GM03348 (cell line): ENCODE results near the gene ADAMTS17.
"Not testable (repeated sequence)": the region's sequence is repeated elsewhere in the genome, so short reads cannot be mapped to it uniquely, and the experiment has no call there.

Experiments
- DNase-seq: peaks from one replicate; pipeline ENCODE4 v3.0.0; 2012; ENCODE audit warnings: low spot score

ADAMTS17 gene

DNA sequence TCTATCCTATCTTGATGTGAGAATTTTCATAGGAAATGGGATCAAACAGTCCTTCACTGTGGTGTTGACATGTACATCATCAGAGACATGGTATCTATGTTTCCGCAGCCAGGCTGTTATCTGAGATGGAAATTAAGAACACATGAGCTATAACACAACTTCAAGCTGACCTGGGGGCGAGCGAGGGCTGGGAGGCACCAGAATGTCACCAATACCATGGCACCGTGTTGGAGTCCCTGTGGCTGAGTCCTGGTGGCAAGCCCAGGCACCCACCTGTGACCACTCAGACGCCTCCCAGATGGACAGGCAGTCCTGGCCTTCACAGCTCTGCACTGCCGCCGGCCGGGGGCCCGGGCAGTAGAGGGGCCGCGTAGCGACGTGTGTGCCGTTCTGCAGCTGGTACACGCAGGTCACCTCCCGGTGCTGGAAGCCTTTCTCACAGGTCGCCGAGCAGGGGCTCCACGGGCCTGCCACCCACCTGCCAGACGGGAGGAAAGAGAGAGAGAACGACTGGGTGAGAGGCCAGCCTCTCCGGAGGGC, 344.6 kb downstream of the ADAMTS17 start:
- no peak for DNase-seq

DNA sequence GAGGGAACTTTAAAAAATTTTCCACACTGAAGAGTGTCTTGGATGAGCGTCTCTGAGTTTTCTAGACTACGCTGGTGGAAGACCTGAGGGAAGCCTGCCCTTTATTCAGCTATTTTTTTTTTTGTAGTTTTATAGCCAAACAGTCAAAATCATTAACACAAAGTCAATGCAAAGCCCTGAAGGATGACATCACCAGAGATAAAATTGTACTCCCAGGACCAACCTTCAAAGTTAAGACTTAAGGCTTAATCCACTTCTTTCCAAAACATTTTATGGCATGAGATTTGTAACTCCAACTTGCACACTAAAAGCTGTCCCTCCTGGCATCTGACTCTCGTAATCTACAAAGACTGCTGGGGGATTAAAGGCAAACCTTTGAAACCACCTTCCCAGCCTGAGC, 345.1 kb downstream of the ADAMTS17 start:
- no peak for DNase-seq

DNA sequence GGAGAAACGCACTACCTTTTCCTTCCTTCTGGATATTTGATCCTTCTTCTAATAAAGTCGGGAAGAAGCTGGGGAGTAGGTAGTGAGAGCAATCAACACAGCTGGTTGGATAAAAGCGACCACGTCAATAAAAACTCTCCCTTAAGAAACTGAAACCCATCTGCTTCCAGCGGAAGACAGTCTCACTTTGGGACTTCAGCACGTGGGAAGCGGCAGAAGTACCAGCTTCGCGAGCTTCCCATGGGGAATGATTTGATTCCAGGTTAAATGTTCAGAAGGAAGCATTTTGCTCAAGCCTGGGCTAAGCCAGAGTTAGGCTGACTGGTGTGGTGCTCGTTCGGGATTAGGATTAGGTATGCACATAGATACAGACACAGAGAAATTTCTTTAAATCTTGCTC, 346.2 kb downstream of the ADAMTS17 start:
- no peak for DNase-seq

DNA sequence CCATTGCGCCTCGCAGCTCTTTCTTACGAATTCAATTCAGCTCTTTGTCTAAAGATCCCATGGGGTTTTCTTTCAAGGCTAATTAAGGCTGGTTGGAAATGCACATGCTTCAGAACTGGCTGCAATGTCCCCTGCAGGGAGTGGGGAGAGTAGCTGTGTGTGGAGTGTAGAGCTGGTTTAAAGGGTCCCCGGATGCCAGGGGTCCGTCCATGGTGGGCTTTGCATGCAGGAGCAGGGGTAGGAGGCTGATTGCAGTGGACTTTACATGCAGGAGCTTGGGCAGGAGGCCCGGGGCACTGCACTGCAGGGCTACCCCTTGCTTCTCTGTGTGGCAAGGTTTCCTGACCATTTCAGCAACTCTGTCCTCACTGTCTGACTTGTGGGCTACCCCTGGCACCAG, 346.9 kb downstream of the ADAMTS17 start:
- DNase-seq: no peak

DNA sequence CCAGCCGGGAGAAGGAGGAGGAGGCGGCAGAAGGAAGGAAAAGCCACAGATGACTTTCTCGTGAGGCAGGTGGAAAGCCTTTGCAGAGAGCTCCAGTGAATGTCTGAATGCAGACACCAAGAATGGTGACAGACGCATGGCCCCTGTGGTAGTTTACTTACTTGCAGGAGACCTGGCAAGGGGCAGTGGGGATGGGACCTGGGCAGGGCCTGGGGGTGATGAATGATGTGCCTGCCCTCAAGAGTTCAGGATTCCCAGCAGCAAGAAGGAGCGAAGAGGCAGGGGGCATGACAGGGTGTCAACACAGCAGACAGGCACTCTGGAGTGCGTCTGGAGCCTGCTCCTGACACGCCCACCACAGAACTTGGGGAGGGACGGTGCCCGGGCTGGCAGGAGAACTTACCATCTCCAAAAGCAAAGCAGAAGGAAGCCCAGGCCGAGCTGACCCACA, 348.1 kb downstream of the ADAMTS17 start:
- DNase-seq: no peak

DNA sequence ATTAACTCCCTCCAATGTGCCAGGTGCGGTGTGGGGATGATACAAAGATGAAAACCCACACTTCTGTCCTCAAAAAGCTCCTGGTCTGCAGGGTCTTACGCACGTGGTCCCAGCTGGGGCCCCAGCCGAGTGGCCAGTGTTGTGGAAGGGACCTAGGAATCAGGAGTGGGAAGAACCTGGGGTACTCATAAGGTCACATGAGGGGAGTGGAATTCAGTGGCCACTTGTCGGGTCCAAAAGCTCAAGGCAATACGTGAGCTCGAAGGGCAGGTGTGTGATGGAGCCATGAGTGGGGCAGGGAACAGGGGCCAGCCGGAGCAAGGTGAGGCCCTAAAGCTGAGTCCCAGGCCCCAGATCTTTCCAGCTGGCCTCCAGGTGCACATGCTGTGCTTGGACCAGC, 348.5 kb downstream of the ADAMTS17 start:
- DNase-seq: no peak

DNA sequence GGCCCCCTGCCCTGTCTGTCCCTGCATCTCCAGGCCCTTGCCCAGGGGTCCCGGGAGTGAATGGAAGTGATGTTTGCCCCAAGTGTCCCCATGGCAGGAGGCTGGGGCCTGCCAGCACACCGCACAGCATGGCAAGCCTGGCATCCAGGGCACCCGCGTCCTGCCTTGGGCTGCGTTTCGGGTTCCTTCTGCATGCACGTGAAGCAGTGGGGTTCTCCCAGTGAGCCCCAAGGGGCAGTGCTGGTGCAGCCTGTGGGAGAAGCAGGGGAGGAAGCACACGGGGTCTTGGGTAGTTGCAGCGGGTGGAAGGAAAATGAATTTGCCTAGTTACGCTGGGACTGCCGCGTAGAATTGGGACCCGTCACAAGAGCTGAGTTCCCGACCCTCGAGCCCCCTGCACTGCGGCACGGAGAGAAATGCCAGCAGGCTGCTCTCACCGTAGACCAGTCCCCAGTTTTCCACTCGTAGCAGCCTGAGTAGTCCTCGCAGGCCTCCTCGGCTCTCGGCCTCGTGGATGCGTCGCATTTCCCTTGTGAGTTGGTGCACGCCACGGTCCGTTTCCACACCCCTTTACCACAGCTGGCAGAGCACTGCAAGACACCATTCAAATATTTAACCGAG, 349.1 kb downstream of the ADAMTS17 start:
- no peak for DNase-seq

DNA sequence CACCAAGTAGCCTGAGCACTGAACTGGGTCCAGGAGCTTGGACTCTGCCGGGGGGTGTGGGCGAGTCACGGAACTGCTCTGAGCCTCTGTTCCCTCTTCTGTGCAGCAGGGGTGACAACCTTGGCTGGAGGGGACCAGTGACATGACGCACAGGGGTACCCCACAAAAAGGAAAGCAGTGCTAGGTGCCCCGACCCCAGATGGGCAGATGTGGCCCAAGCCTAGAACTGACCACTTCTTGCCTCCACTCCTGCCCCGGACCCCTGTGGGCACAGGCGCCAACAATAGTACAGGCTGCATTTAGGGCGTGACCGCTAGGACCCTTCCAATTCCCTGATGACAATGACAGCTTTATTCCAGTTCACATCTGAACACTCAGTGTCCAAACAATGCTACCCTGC, 352.7 kb downstream of the ADAMTS17 start:
- no peak for DNase-seq

DNA sequence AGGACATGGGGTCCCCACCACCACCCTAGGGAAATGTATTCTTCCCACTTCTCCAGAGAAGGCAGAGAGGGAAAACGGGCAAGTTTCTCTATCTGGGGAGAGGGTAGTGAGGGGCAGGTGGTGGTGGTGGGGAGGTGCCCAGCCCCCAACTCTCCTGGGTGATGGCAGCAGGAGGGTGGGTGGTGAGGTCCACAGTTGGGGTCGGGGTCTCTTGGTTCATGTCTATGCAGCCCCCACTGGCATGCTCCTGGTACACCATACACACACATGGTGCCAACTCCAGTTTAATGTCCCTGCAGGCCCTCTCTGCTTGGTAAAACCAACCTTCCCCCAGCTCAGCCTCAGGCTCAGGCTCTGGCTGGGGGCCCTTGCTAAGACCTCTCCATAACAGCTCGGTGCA, 354.1 kb downstream of the ADAMTS17 start:
- no peak for DNase-seq

DNA sequence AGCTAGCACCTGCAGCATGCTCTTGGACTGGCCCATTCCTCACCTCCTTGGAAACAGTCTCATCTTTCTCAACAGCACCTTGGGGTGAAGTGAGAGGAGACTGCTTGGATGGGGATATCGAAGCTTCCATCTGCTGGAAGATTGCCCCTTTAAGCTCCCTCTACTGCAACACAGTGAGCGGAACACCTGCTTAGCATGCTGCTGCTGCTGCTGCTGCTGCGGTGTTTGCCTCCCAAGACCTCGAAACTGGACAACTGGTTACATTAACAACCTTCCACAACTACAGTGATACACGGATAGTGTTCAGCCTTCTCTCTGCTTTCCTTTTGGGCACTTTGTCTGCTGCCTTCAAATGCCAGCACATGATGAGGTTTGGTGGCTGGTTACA, 354.7 kb downstream of the ADAMTS17 start:
- no peak for DNase-seq

DNA sequence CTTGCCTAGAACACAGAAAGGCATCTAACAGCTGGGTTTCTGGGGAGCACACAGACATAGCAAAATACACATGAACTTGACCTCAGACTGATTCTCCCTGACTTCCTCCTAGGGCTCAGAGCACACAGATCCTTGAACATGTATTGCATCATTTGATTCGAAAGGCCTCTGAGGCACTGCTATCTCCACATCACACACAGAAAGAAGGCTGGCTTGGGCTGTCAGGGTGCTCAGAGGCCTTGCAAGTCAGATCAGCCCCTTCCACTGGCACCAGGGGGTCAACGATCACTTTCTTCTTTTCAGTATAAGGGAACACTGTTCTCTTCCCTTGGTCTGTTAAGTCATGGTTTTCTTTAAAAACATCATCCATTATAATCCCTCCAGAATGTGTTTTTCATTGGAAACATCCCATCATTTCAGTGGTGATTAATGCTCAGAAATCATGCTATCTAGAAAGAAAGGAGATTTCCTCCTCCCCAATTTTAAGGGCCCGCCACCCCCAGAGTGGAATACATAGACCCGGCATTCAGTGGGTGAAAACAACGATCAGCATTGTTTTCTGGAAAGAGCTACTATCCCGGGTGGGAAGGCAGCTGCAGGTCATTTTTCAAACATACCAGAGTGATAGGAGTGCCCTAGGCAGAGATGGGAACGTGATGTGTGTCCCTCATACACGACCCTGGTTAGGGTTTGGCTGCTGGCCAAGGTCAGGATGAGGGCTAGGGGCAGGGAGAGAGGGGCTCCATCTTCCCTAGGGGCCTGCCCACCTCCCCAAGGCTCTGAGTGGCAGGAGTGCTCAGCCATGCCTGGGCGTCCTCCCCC, 355.3 kb downstream of the ADAMTS17 start:
- DNase-seq: no peak

DNA sequence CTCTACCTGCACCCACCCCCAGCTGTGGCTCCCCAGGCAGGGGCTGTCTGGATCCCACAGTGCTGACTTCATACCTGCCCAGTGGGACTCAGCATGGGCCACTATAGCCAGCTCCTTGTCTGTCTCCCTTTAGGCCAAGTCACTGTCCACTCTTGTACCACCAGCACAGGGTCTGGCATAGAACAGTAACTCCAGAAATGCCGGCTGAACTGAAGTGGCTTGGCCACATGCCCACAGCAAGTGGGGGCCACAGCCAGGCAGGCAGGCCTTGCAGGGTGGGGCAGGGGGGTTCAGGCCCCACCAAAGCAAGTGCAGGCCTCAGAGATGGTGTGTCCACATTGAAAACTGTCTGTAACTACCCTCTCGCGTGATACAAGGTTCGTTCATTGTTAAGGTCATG, 355.9 kb downstream of the ADAMTS17 start:
- DNase-seq: no peak

DNA sequence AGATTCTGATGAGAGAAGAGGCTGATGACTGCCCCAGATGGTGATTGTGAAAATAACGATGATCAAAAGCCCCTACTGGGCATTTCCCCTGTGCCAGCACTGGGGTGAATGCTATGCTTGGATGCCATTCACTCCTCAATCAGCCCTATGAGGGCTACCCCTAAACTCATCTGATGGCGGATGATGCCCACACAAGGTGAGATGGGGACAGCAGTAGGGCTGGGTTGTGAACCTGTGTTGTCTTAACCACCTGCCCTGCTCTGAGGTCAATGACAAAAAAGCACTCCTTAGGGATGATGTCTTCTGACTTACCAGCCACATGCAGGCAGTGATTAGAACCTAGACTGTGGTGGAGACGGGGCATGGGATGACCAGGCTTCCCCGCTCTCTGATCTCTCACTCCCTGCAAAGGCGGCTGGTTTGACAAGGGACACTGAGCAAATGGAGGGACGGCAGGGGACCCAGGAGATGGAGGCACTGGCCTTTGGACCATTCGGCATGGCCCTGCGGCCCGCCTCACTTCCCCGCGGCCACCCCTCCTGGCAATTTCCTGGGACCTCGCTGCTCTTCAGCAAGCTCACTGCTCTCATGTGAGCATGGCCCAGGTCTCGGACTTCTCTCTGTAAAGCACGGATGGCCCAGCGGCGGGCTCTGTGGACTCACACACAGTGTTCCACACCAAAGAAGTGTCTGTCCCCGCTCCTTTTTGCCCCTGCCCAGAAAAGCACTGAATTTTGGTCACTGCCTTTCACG, 357.1 kb downstream of the ADAMTS17 start:
- DNase-seq: no peak

DNA sequence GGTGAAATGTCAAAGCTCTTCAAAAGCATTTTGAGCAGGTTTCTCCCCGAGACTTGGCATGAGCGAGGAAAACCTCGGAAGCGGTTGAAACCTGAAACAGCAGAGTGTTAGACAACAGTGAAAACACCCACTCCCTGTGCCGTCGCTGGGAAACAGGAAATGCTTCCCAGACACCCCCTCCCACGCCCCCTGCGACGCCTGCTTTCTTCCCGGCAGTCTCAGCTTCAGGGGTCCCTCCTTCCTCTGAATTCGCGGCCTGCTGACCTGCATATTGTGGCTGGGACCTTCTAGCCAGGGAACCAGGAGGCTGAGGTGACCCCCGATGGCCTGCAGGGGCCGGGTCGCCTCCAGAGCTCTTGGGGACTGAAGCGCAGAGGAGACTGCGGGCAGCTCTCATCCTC, 357.9 kb downstream of the ADAMTS17 start:
- DNase-seq: no peak

DNA sequence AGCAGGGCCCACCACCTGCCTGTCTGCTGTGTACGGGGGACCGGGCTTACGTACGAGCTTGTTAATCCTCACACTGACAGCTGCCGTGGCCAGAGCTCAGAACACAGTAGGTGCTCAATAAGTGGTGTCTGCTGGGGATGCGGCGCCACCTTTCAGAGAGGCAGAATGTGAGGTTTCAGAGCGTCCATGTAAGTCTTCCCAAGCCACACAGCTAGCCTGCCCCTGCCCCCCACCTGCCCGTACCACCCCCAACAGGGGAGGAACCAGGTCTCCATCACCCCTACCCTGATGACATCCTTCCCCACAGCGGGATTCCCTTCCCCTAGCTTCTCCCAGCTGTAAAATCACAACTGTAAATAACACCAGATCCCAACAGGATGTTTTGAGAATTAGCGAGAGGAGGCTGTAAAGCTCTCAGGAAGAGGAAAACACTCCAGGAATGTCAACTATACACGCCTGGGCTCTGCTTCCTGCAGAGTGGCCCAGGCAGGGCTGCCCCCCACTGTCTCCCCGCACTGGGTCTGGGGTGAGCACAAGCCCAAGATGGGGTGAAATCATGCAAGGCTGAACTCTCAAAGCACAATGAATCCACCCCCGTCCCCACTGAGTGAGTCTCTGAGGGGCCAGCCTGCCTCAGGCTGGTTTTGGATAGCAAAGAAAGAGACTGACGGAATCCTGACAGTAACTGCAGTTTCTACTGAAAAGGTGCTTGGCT, 358.4 kb downstream of the ADAMTS17 start:
- DNase-seq: no peak

DNA sequence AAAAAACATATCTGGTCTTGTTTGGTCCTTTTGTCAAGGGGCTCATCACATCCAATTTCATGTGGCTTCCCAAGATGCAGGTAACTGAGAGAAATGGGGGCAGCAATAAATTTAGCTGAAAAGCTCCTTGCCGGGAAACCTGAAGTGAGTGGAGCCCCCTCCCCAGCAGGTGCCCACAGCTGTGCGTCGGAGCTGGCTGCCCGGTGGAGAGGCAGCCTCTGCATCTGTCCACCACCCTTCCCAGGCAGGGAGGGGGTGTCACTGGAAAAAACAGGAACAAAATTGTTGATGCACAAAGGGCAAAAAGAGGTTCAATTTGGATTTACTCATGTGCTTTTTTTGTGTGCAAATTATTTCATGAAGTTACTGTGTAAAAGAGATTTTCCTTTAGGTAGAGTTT, 359.1 kb downstream of the ADAMTS17 start:
- no peak for DNase-seq

DNA sequence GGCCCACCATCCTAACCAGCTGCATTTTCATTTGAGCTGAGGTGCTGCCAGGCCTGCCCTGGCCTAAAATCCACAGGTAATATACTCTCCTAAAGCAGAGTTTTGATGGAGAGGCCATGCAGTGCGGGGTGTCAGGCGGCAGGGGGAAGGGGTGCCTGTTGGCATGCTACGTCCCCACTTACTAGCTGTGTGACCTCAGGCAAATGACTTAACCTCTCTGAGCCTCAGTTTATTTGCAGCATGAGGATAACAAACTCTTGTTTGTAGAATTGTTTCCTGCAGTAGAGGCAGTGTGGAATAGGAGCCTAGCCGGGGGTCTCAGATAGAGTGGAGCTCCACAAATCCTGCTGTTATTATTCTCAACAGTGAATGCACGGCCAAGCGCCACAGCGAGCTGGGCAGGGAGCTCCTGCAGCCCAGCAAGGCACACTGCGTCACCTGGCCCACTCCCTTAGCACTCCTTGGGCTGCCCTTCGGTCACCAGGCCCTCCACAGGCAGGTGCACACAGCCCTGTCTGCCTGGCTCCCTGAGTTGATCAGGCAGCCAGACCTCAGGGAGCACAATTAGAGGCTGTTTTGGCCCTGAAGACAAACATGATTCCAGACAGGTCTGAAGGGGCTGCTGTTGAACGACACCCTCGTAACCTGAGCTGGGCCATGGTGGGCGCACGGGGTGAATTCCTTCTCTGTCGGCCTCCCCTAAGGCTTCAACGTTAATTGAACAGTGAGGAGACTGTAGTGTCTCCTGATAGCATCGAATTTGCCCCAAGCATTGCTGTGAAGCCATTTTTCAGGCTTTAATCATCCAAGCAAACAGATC, 359.7 kb downstream of the ADAMTS17 start:
- DNase-seq: no peak

DNA sequence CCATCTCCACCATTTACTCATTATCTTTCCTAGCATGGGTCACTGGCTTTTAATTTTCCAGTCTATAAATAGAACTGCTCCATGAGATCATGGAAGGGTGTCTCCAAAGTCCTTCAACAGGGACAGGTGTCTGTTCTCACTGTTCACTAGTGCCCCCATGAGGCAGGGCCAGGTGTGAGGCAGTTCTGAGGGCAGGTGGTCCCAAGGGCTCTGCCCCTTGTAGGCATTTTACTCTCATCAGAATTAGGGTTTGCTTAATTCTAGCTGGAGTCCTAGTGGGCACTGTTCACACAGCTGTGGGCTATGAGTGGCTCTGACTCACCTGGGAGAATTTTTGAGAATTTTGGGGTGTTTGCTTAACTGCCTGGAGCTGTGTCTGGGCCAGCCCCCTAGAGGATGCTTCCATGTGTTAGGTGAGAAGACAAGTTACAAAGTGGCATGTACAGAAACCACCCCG, 360.6 kb downstream of the ADAMTS17 start:
- DNase-seq: no peak

DNA sequence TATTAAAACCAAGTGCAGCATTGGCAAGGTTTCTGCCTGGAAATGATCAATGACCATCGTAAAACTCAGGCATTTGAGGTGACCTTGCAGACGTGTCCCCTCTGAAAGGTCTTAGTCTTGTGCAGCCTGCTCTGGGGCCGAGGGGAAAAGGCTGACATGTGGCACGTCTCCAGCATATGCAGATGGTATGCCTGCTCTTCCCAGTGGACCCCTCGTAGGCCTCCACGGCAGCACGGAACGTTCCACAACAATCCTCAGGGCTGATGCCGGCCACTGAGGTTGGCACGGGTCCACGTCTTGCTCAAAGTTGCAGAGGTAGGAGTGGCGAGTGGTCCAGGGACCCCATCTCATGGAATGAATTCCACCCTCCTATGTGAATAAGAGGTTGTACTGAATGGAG, 361.0 kb downstream of the ADAMTS17 start:
- no peak for DNase-seq

DNA sequence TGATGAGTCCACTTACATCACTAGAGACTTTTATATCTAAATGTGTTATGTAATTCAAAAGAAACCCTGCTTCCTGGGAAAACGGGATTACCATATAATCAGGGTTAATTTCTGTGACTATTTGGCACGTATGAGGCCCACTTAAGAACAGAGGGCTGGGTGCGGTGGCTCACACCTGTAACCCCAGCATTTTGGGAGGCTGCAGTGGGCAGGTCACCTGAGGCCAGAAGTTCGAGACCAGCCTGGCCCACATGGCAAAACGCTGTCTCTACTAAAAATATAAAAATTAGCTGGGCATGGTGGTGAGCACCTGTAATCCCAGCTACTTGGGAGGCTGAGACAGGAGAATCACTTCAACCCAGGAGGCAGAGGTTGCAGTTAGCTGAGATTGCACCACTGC, 361.9 kb downstream of the ADAMTS17 start:
- not testable (repeated sequence) for DNase-seq

DNA sequence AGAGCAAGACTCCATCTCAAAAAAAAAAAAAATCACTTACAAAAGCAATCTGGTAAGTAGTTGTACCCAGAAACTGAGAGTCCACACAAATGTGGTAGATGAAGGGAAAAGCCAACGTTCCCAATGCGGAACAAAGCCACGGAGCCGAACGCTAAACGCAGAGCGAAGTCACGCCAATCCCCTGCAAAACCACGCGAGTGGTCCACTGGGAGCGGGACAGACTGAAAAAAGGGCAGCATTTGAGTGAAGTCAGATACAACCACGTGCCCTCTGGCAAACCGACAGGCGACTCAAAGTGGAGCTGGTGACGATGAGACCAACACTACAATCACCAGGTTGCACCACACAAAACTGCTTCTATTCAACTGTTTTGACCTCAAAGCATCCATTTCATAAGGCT, 362.4 kb downstream of the ADAMTS17 start:
- no peak for DNase-seq
